ENCODE data around the gene RCAN1. TPM values are rescaled to one million over a fixed set of nuclear protein-coding genes. Genes with fewer than 3 reads are reported as not detected.

Gene RCAN1
- total and polyA plus RNA-seq, 2 of the 4 experiments (the other 2 are of a cell fraction): 53.5 to 175 TPM

DNA sequence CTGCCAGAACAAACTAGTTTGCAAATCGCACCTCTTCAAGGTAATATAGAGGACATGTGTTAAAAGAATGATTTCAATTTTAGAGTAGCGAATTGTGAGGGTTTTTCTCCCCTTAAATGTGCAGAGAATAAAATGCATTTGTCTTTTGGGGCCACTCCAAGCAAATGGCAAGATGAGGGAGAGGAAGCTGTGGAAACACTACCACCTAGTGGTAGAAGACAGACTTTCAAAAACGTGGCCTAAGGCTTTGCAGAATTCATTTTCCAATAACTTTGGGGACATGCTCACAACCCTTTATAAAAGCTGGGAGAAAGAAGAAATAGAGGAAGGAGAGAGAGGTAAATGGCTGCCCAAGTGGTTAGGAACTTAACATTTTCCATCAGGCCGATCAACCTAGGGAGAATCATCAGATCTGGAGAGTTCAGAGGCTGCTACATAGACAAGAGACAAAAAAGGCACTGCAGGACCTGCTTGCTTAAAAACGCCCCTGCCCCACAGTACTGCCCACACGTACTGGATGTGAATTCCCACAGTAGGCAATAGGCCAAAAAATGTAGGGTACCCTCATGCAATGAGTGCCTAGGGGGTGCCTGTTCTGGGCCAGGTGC, 15.7 kb upstream of the RCAN1 start:
- 0 out of 2 replicates have a peak, but pooled peaks cover 2% of the 10 kb centered on the region for H3K9me3 ChIP-seq (ENCODE audit: control insufficient read depth, insufficient read depth, low read length)
- ATAC-seq (ENCODE audit: low read depth): peak; percentile 76
- DNase-seq: peak; percentile 60
- no peak overlapping the region for H4K8ac ChIP-seq (ENCODE audit: low read depth in 2 of 2, low read length in 2 of 2)
- H3K14ac ChIP-seq (replicated peaks; ENCODE audit: low read depth, low read length): no peak overlapping the region
- no CpG with 5 or more reads among the region's 6 CpGs for WGBS, 2 experiments (ENCODE audit: extremely low coverage in 2 of 2, insufficient read length in 1 of 2)
- ChIA-PET POLR2A (ENCODE audit: unreplicated experiment) (no interaction called here), CTCF (interaction anchor here (0.7 to 1.6 kb wide), 4 partner anchors 9 to 61 kb away, joined by 3 to 5 read pairs (median 4); no protein-coding TSS in a partner anchor)
- H3K27me3 ChIP-seq (ENCODE audit: control insufficient read depth, insufficient read depth, low read length): peaks cover 59% of the 10 kb centered on the region
- dilution Hi-C loops (cut with HindIII; ENCODE audit: low sequenced_read_pairs, unreplicated experiment): no loop called here
- no peak overlapping the region for H3K4me2 ChIP-seq (ENCODE audit: low read depth, low read length)
- no peak overlapping the region for H3K9ac ChIP-seq (ENCODE audit: low read depth, low read length)
- no peak overlapping the region for H2AFZ ChIP-seq (replicated peaks; ENCODE audit: low read length, poor library complexity)
- no peaks in the 10 kb centered on the region; the same call in 1 of the 2 replicates for H4K20me1 ChIP-seq (ENCODE audit: insufficient read depth, low read length)
- H4K91ac ChIP-seq (ENCODE audit: insufficient read depth, low read depth, low read length): no peak overlapping the region
- no peak overlapping the region for H2BK15ac ChIP-seq (ENCODE audit: low read depth, low read length)
- H3K4ac ChIP-seq (ENCODE audit: low read depth, low read length): no peak overlapping the region
- H2BK120ac ChIP-seq (ENCODE audit: low read depth, low read length): no peak overlapping the region
- in situ Hi-C loops (cut with MboI; ENCODE audit: low sequenced_read_pairs): no loop called here
- H3K18ac ChIP-seq (ENCODE audit: low read depth, low read length): no peak overlapping the region
- H2AK5ac ChIP-seq (ENCODE audit: low read depth, low read length): no peak overlapping the region
- H3K23ac ChIP-seq (ENCODE audit: low read depth, low read length): no peak overlapping the region
- BruUV-seq (replicated peaks): no TSS peak
- H3K79me1 ChIP-seq (ENCODE audit: low read depth in 1 of 2, low read length in 2 of 2): no peaks in the 10 kb centered on the region
- TF ChIP-seq RCOR1 (IDR thresholded peaks at IDR 0.05; ENCODE audit: insufficient replicate concordance, low read length) (no peak), ELK1 (IDR thresholded peaks at IDR 0.05; ENCODE audit: borderline replicate concordance, low read depth, low read length) (no peak), NFE2L2 (IDR thresholded peaks at IDR 0.05; ENCODE audit: low read depth, low read length) (no peak), SMC3 (IDR thresholded peaks at IDR 0.05; ENCODE audit: low read depth, low read length) (peak; percentile 85), CHD1 (IDR thresholded peaks at IDR 0.05; ENCODE audit: low read depth, low read length) (no peak), RFX5 (IDR thresholded peaks at IDR 0.05; ENCODE audit: low read depth, low read length) (no peak), USF2 (IDR thresholded peaks at IDR 0.05; ENCODE audit: low read depth, low read length) (no peak), BHLHE40 (IDR thresholded peaks at IDR 0.05; ENCODE audit: low read depth, low read length) (no peak), POLR2A (IDR thresholded peaks at IDR 0.05; ENCODE audit: low read depth, low read length) (0 out of 2 replicates have a peak, but pooled peaks have one; percentile 29), FOS (IDR thresholded peaks at IDR 0.05; ENCODE audit: low read depth, low read length) (no peak), RAD21 (IDR thresholded peaks at IDR 0.05; ENCODE audit: low read length) (peak; percentile 98), MAZ (IDR thresholded peaks at IDR 0.05; ENCODE audit: borderline replicate concordance, low read depth, low read length) (no peak), CEBPB (IDR thresholded peaks at IDR 0.05; ENCODE audit: low read depth, low read length) (no peak), MAFK (IDR thresholded peaks at IDR 0.05; ENCODE audit: low read depth, low read length) (no peak), MXI1 (IDR thresholded peaks at IDR 0.05; ENCODE audit: borderline replicate concordance, low read depth, low read length) (no peak)
- TF ChIP-seq, protein P1, sequence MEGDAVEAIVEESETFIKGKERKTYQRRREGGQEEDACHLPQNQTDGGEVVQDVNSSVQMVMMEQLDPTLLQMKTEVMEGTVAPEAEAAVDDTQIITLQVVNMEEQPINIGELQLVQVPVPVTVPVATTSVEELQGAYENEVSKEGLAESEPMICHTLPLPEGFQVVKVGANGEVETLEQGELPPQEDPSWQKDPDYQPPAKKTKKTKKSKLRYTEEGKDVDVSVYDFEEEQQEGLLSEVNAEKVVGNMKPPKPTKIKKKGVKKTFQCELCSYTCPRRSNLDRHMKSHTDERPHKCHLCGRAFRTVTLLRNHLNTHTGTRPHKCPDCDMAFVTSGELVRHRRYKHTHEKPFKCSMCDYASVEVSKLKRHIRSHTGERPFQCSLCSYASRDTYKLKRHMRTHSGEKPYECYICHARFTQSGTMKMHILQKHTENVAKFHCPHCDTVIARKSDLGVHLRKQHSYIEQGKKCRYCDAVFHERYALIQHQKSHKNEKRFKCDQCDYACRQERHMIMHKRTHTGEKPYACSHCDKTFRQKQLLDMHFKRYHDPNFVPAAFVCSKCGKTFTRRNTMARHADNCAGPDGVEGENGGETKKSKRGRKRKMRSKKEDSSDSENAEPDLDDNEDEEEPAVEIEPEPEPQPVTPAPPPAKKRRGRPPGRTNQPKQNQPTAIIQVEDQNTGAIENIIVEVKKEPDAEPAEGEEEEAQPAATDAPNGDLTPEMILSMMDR (conservative IDR thresholded peaks at IDR 0.05; ENCODE audit: low read depth, low read length): peak; percentile 92
- H2AK9ac ChIP-seq (replicated peaks; ENCODE audit: low read depth, low read length, poor library complexity): no peak overlapping the region
- H3K56ac ChIP-seq (ENCODE audit: extremely low read depth, insufficient read depth, low read length): no peak overlapping the region
- H3K27ac ChIP-seq (ENCODE audit: insufficient read depth, low read length): no peak overlapping the region
- intact Hi-C loops (cut with micrococcal nuclease): loop anchor here (1.0 kb wide), 1 partner anchor 263 kb away; no protein-coding TSS in a partner anchor
- H3K4me3 ChIP-seq (ENCODE audit: insufficient read depth, low read depth, low read length): no peak overlapping the region
- H3K4me1 ChIP-seq (ENCODE audit: control insufficient read depth, insufficient read depth, low read length): no peaks in the 10 kb centered on the region
- no peak overlapping the region for H2BK5ac ChIP-seq (ENCODE audit: low read depth, low read length, poor library complexity, severe bottlenecking)
- H3K9me1 ChIP-seq (ENCODE audit: insufficient read depth, low read length): no peaks in the 10 kb centered on the region
- H3K36me3 ChIP-seq (ENCODE audit: control insufficient read depth, insufficient read depth, low read length): no peaks in the 10 kb centered on the region
- no peak overlapping the region for H2BK20ac ChIP-seq (ENCODE audit: low read depth, low read length)
- H4K5ac ChIP-seq (ENCODE audit: low read depth, low read length): no peak overlapping the region

All from IMR-90 (cell line).